K562 (cell line): ENCODE data around the gene PDGFD.

Source experiments
- MYC ChIP-seq, 2 experiments: fragments of 250-450 bp in 1 of 2; sonication (Bioruptor Pico) in 1 of 2; IDR thresholded peaks; 2 replicates each; pipeline versions ENCODE4 v1.5.1 to v1.6.1; 2012 to 2021; ENCODE audit warnings: low read depth in 2 of 2, borderline replicate concordance in 1 of 2, improper control_type of control experiment in 1 of 2, low read length in 1 of 2, mild to moderate bottlenecking in 1 of 2, moderate library complexity in 1 of 2
- TCF7 ChIP-seq: sonication (generic); IDR thresholded peaks from 2 replicates; pipeline ENCODE4 v1.6.1; 2016; ENCODE audit warnings: antibody characterized with exemption, borderline replicate concordance
- ZBTB40 ChIP-seq, 2 experiments: fragments of 450-650 bp in 1 of 2; sonication (generic) in 1 of 2; formaldehyde crosslinking in 1 of 2; IDR thresholded peaks; 2 replicates each; pipeline versions ENCODE4 v1.7.1 to v1.9.0; 2016 to 2022; ENCODE audit warnings: inconsistent platforms in 1 of 2, mild to moderate bottlenecking in 1 of 2, missing genetic modification reagents in 1 of 2

- no peak for TF ChIP-seq MYC (IDR thresholded peaks at IDR 0.05; ENCODE audit: low read depth, low read length)
- TF ChIP-seq MYC (CRISPR knock-in tag; IDR thresholded peaks at IDR 0.05; ENCODE audit: borderline replicate concordance, low read depth): no peak
- no peak for TF ChIP-seq ZBTB40 (IDR thresholded peaks at IDR 0.05)
- TF ChIP-seq ZBTB40 (CRISPR knock-in tag; IDR thresholded peaks at IDR 0.05): no peak
- no peak for TF ChIP-seq TCF7
Measured at GRCh38 chr11:103926990-103927389, 237.0 kb downstream of the PDGFD start.
